Endodermal cell (in vitro differentiated cells): ENCODE measurements around the gene HGD. TPM values are rescaled to one million over a fixed set of nuclear protein-coding genes. Genes with fewer than 3 reads are reported as not detected.
A peak's percentile ranks its signal among the peaks of the same experiment; 100 is the strongest.

ENCODE experiments used
- DNase-seq: peaks from one replicate; pipeline ENCODE4 v3.0.0-alpha.2; 2017
- H3K27ac ChIP-seq: 2 replicates; pipeline ENCODE4 v1.5.1; 2013; ENCODE audit warnings: mild to moderate bottlenecking, low read depth, low read length, moderate library complexity
- H3K27me3 ChIP-seq: 2 replicates; pipeline ENCODE4 v1.6.1; 2013; ENCODE audit warnings: mild to moderate bottlenecking, low read length, moderate library complexity; ENCODE audit not compliant: insufficient read depth, control insufficient read depth, poor library complexity, severe bottlenecking
- H3K36me3 ChIP-seq: 2 replicates; pipeline ENCODE4 v1.7.0; 2013; ENCODE audit warnings: mild to moderate bottlenecking, low read length, moderate library complexity; ENCODE audit not compliant: control insufficient read depth, insufficient read depth
- H3K4me1 ChIP-seq: one replicate; pipeline ENCODE4 v1.7.0; 2013; ENCODE audit warnings: low read length; ENCODE audit not compliant: control insufficient read depth, insufficient read depth
- H3K4me3 ChIP-seq: 2 replicates; pipeline ENCODE4 v1.5.1; 2013; ENCODE audit warnings: mild to moderate bottlenecking, low read length, moderate library complexity
- H3K9ac ChIP-seq: 2 replicates; pipeline ENCODE4 v1.6.1; 2013; ENCODE audit warnings: mild to moderate bottlenecking, low read length, moderate library complexity; ENCODE audit not compliant: poor library complexity, severe bottlenecking; ENCODE audit errors: extremely low read depth
- H3K9me3 ChIP-seq: 2 replicates; pipeline ENCODE4 v1.6.1; 2013; ENCODE audit warnings: mild to moderate bottlenecking, low read length, moderate library complexity; ENCODE audit not compliant: control insufficient read depth
- H3K27ac Mint-ChIP-seq: 2 replicates; pipeline ENCODE4 v1.8.0; 2020; ENCODE audit warnings: mixed read lengths
- H3K27me3 Mint-ChIP-seq: 2 replicates; pipeline ENCODE4 v1.8.0; 2021; ENCODE audit warnings: mild to moderate bottlenecking, mixed read lengths; ENCODE audit not compliant: insufficient read depth
- H3K36me3 Mint-ChIP-seq: 2 replicates; pipeline ENCODE4 v1.8.0; 2020; ENCODE audit warnings: low read depth, mixed read lengths
- H3K4me1 Mint-ChIP-seq: 2 replicates; pipeline ENCODE4 v1.8.0; 2020; ENCODE audit warnings: mixed read lengths
- H3K4me3 Mint-ChIP-seq: 2 replicates; pipeline ENCODE4 v1.8.0; 2020; ENCODE audit warnings: mild to moderate bottlenecking, moderate library complexity, mixed read lengths
- H3K9me3 Mint-ChIP-seq: 2 replicates; pipeline ENCODE4 v1.8.0; 2020; ENCODE audit warnings: mild to moderate bottlenecking, mixed read lengths
- CTCF ChIP-seq: fragments of 200-600 bp; sonication (generic); conservative IDR thresholded peaks from 2 replicates; pipeline ENCODE4 v1.5.0; 2021; ENCODE audit warnings: antibody characterized with exemption, mild to moderate bottlenecking
- WGBS, 2 experiments: methylation state at CpG; one replicate each; pipeline versions ENCODE4 v1.1.5 to v1.1.7; 2013; ENCODE audit warnings: missing lambda C conversion rate in 2 of 2, mixed read lengths in 1 of 2; ENCODE audit not compliant: insufficient coverage in 1 of 2, insufficient read length in 1 of 2; 5-methylcytosine and 5-hydroxymethylcytosine counted together
- total RNA-seq, 2 donors: library from RNA; stranded (reverse); fragmentation: NEBNext Ultra II Directional in 1 of 2; extraction: Animal tissue kit (Norgen Biotek cat#: 25700) in 1 of 2; gene quantifications; 2 replicates in 1 of 2; 3 replicates in 1 of 2; pipeline ENCODE4 v1.2.1, GENCODE V29; 2021

The HGD gene
- total RNA-seq, 2 donors from 2014 or later: not detected

- Histone ChIP-seq H3K27me3 (no peaks in the 10 kb centered on the region), H3K36me3 (no peaks in the 10 kb centered on the region), H3K9me3 (no peaks in the 10 kb centered on the region), H3K4me1 (no peaks in the 10 kb centered on the region), H3K9ac (no peak overlapping the region), H3K4me3 (no peak overlapping the region), H3K27ac (no peak overlapping the region)
- Mint-ChIP-seq H3K27ac (no peak overlapping the region), H3K36me3 (no peaks in the 10 kb centered on the region), H3K9me3 (peaks cover under 1% of the 10 kb centered on the region), H3K4me3 (no peak overlapping the region), H3K4me1 (peaks cover 3% of the 10 kb centered on the region), H3K27me3 (no peaks in the 10 kb centered on the region)
- no peak for TF ChIP-seq CTCF
- WGBS, 2 experiments: 91 to 100% methylated on average over 2 to 6 of the region's 8 CpGs
- no peak for DNase-seq
Measured at GRCh38 chr3:120614765-120615164, 67.3 kb downstream of the HGD start.

GRCh38 chr3:120608506-120608905 is 73.5 kb downstream of the HGD start:
- H3K27ac ChIP-seq: no peak overlapping the region
- no peaks in the 10 kb centered on the region for H3K9me3 ChIP-seq
- TF ChIP-seq CTCF: no peak
- H3K9me3 Mint-ChIP-seq: peaks cover 5% of the 10 kb centered on the region
- H3K9ac ChIP-seq: no peak overlapping the region
- H3K4me1 Mint-ChIP-seq: peaks cover 13% of the 10 kb centered on the region
- H3K27me3 ChIP-seq: no peaks in the 10 kb centered on the region
- no peak overlapping the region for H3K4me3 ChIP-seq
- H3K27me3 Mint-ChIP-seq: no peaks in the 10 kb centered on the region
- no peaks in the 10 kb centered on the region for H3K36me3 ChIP-seq
- H3K36me3 Mint-ChIP-seq: no peaks in the 10 kb centered on the region
- no peak for DNase-seq
- H3K4me1 ChIP-seq: peaks cover 6% of the 10 kb centered on the region
- H3K27ac Mint-ChIP-seq: no peak overlapping the region
- WGBS, 2 experiments: 94 to 97% methylated on average over 3 to 4 of the region's 4 CpGs
- no peak overlapping the region for H3K4me3 Mint-ChIP-seq

DNA sequence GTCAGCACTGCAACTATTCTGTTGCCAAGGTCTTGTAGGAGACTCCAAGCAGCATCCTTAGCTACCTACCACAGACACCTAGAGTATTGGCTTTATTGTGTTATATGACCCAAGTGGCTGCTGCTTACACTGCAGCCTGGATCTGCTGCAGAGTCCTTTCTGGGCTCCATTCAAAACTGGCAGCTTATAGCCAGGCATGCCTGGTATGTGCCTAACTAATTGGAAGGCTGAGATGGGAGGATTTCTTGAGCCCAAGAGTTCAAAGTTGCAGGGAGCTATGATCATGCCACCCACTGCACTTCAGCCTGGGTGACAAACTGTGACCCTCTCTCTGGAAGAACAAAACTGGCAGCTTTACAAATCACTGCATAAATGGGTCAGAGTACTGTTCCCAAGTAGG is 77.3 kb downstream of the HGD start:
- Mint-ChIP-seq H3K27me3 (no peaks in the 10 kb centered on the region), H3K4me1 (peaks cover 22% of the 10 kb centered on the region), H3K4me3 (no peak overlapping the region), H3K27ac (peak overlapping the region; percentile 86), H3K36me3 (peaks cover 19% of the 10 kb centered on the region), H3K9me3 (peaks cover 5% of the 10 kb centered on the region)
- peak overlapping the region; percentile 17 for H3K4me3 ChIP-seq
- peak; percentile 27 for TF ChIP-seq CTCF
- H3K27me3 ChIP-seq: no peaks in the 10 kb centered on the region
- peaks cover 27% of the 10 kb centered on the region for H3K36me3 ChIP-seq
- H3K4me1 ChIP-seq: peaks cover 10% of the 10 kb centered on the region
- H3K9ac ChIP-seq: peak overlapping the region; percentile 35
- H3K9me3 ChIP-seq: peaks cover under 1% of the 10 kb centered on the region
- peak; percentile 59 for DNase-seq
- no peak overlapping the region for H3K27ac ChIP-seq
